22Rv1 (cell line): ENCODE data around the gene DZIP3.
A peak's percentile ranks its signal among the peaks of the same experiment; 100 is the strongest.

ENCODE experiments used
- H3K27ac ChIP-seq: fragments of 450-650 bp; 2 replicates; pipeline ENCODE4 v1.5.1; 2017
- CTCF ChIP-seq: fragments of 450-650 bp; IDR thresholded peaks from 2 replicates; pipeline ENCODE4 v1.5.1; 2017; ENCODE audit warnings: mild to moderate bottlenecking
- ZFX ChIP-seq: fragments of 450-650 bp; IDR thresholded peaks from 2 replicates; pipeline ENCODE4 v1.6.1; 2017; ENCODE audit warnings: antibody characterized with exemption, borderline replicate concordance

DZIP3 gene

GRCh38 chr3:108554229-108554628 lies 35.3 kb upstream of the DZIP3 start:
- H3K27ac ChIP-seq, result no peak overlapping the region
- TF ChIP-seq CTCF (no peak), ZFX (no peak)

- H3K27ac ChIP-seq, result no peak overlapping the region
Measured at GRCh38 chr3:108554913-108555571, 34.5 kb upstream of the DZIP3 start.

GRCh38 chr3:108555966-108556581 lies 33.4 kb upstream of the DZIP3 start:
- no peak for TF ChIP-seq ZFX
- TF ChIP-seq CTCF, result no peak
- H3K27ac ChIP-seq, result no peak overlapping the region

More at GRCh38 chr3:108554913-108555571, 34.5 kb upstream of the DZIP3 start:
- TF ChIP-seq ZFX (no peak), CTCF (no peak)

- no peak overlapping the region for H3K27ac ChIP-seq
- no peak for TF ChIP-seq ZFX
- TF ChIP-seq CTCF, result no peak
Measured at GRCh38 chr3:108562565-108562964, 27.0 kb upstream of the DZIP3 start.

- peak overlapping the region; percentile 20; the same call in 1 of the 2 replicates for H3K27ac ChIP-seq
- TF ChIP-seq CTCF, result no peak
- TF ChIP-seq ZFX, result no peak
Measured at GRCh38 chr3:108564564-108564963, 25.0 kb upstream of the DZIP3 start.

GRCh38 chr3:108565506-108565905 lies 24.0 kb upstream of the DZIP3 start:
- H3K27ac ChIP-seq, result no peak overlapping the region
- no peak for TF ChIP-seq ZFX

- H3K27ac ChIP-seq, result no peak overlapping the region
- TF ChIP-seq ZFX, result no peak
Measured at GRCh38 chr3:108566599-108566998, 22.9 kb upstream of the DZIP3 start.

- no peak overlapping the region for H3K27ac ChIP-seq
- TF ChIP-seq CTCF (no peak), ZFX (no peak)
Measured at GRCh38 chr3:108569336-108569735, 20.2 kb upstream of the DZIP3 start.
